Daoy (cell line): Measurements from ENCODE around the gene TMA16. TPM values are rescaled to one million over a fixed set of nuclear protein-coding genes. Genes with fewer than 3 reads are reported as not detected.

Experiments used
- DNase-seq: peaks from one replicate; pipeline ENCODE4 v3.0.0-alpha.2; 2015; ENCODE audit warnings: low read depth
- total RNA-seq: library from RNA; depleted of rRNA; stranded (reverse); fragments of >200 nt; shearing (Covaris generic); gene quantifications from 2 replicates; pipeline ENCODE4 v1.2.3, GENCODE V29; 2014; rRNA removed

Gene TMA16
- total RNA-seq, 1 experiment from 2014 or later: 43.2 TPM

GRCh38 chr4:163563592-163563991, 69.1 kb downstream of the TMA16 start:
- no peak for DNase-seq

DNA sequence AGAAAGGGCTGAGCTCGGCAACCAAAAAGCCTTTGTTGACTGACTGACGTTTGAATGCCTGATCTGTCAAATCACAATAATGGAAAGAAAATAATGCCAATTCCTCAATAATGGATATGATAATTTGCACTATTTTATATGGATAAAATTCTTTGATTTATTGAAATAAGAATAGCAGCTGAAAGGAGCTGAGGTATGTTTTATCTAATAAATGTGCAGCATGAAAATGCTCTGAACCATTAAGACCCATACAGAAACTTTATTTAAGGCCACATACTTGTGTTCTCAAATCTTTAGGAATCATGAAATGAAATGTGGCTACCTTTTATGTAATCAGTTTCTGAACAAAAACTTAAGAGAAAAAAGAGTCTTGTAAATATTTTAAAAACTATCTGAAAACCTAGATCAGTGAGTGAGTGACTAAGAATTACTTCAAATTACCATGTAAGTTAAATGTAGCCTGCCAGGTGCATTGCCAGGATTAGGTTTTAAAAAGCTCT, 69.8 kb downstream of the TMA16 start:
- no peak for DNase-seq

DNA sequence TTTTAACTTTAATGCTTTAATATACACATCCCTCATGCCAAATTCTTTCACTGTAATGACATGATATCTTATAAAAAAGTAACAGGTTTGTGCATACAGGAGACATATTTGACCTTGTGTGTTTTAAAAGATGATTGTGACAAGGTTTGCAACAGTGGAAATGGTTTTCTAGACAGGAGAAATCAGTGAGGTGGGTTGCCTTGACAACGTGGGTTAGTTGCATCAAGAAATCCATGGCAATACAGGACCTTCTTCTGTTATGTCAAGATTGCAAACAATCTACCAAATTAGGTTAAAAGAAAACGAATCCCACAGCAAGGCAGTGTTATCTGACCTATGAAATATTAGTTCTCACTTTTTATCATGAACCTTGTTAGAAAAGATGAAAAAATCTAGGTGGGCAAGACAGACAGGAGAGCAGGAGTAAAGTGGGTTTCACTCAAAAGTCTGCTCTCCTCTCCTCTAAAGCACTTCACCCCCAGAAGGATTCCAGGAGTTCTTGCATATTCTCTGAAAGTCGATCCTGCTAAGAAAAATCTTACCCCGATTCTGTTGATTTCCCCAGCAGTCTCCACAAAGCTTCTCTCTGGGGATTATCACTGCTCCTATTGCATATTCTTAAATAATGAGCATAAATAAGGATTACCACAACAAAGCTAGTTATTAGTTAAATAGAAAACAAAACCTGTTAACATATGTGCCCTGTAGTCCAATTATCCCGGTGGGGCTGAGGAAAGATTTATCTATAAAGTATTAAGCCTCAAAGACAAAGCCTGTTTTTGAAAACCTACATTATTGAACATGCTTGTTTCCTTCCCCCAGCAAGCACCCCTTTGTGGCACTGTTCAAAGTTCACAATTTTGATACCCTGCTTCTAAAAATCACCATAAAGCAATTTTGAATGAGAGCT, 71.0 kb downstream of the TMA16 start:
- DNase-seq: no peak

- no peak for DNase-seq
These were observed 71.8 kb downstream of the TMA16 start for GRCh38 chr4:163566257-163566796.

DNA sequence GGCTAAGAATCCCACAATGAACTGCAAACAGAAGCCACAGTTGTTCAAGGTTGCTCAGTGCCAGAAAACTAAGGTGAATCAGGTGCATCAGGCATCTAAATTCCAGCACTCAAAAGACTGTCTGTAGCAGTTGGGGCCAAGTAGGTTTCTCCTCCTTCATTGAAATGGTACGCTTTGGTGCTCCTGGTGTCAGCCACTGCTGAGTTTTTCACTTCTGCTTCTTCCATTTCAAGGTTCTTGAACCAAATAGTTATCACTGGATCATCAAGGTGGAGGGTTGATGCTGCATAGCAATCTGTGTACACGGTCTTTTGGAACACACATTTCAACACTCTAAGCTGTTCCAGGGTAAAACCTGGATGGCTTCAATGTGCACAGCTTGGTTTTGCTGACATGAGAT, 74.4 kb downstream of the TMA16 start:
- no peak for DNase-seq

Other genes starting within 250 kb of the TMA16 start
- gene NPY1R, start 162.1 kb upstream of the TMA16 start, total RNA-seq: 0.57 TPM in 1 of 2 replicates, not detected in the other
- 0.48 TPM in 1 of 2 replicates, not detected in the other for gene NPY5R, start 150.8 kb upstream of the TMA16 start, total RNA-seq
- gene TKTL2, start 20.9 kb upstream of the TMA16 start, total RNA-seq: not detected in 2 replicates